HG03520 (cell line): ENCODE results near the gene C11orf21.

Experiments used
- ATAC-seq: cut with Tn5 transposase; IDR thresholded peaks from one replicate; pipeline ENCODE4 v1.9.1; 2021; ENCODE audit warnings: mild to moderate bottlenecking, moderate library complexity; ENCODE audit not compliant: unreplicated experiment

The C11orf21 gene

GRCh38 chr11:2261436-2262230 lies 40.1 kb downstream of the C11orf21 start:
- ATAC-seq = no peak

GRCh38 chr11:2260491-2261364 lies 41.0 kb downstream of the C11orf21 start:
- ATAC-seq = no peak

- ATAC-seq = no peak
Observed at GRCh38 chr11:2259897-2260451, 41.7 kb downstream of the C11orf21 start.

GRCh38 chr11:2259466-2259830 lies 42.3 kb downstream of the C11orf21 start:
- no peak for ATAC-seq

GRCh38 chr11:2258501-2259465 lies 42.9 kb downstream of the C11orf21 start:
- no peak for ATAC-seq

GRCh38 chr11:2256951-2257700 lies 44.6 kb downstream of the C11orf21 start:
- ATAC-seq = no peak

- ATAC-seq = no peak
Observed at GRCh38 chr11:2256293-2256913, 45.3 kb downstream of the C11orf21 start.

- ATAC-seq = no peak
Observed at GRCh38 chr11:2252018-2252417, 49.7 kb downstream of the C11orf21 start.

- ATAC-seq = no peak
Observed at GRCh38 chr11:2251138-2251537, 50.6 kb downstream of the C11orf21 start.

- ATAC-seq = no peak
Observed at GRCh38 chr11:2250485-2250884, 51.2 kb downstream of the C11orf21 start.

GRCh38 chr11:2250041-2250440 lies 51.7 kb downstream of the C11orf21 start:
- ATAC-seq = no peak

GRCh38 chr11:2249189-2249916 lies 52.4 kb downstream of the C11orf21 start:
- ATAC-seq = no peak

GRCh38 chr11:2248762-2249161 lies 53.0 kb downstream of the C11orf21 start:
- ATAC-seq = no peak

GRCh38 chr11:2248242-2248641 lies 53.5 kb downstream of the C11orf21 start:
- ATAC-seq = no peak

- no peak for ATAC-seq
Observed at GRCh38 chr11:2247496-2247895, 54.2 kb downstream of the C11orf21 start.
